OCI-M1 (cell line): ENCODE measurements around the gene MB21D2.
A peak's percentile ranks its signal among the peaks of the same experiment; 100 is the strongest.
"Not testable (repeated sequence)": the region's sequence is repeated elsewhere in the genome, so short reads cannot be mapped to it uniquely, and the experiment has no call there.

Source experiments
- DNase-seq: peaks from one replicate; lab custom pipeline; 2025; lab: John Stamatoyannopoulos, UW

The MB21D2 gene

GRCh38 chr3:192802957-192803899 lies 114.4 kb downstream of the MB21D2 start:
- peak; percentile 49 for DNase-seq

- DNase-seq: no peak
Observed at GRCh38 chr3:192801985-192802384, 115.7 kb downstream of the MB21D2 start.

- DNase-seq: no peak
Observed at GRCh38 chr3:192799721-192800120, 117.9 kb downstream of the MB21D2 start.

- DNase-seq: no peak
Observed at GRCh38 chr3:192795021-192795420, 122.6 kb downstream of the MB21D2 start.

GRCh38 chr3:192794216-192794615 lies 123.4 kb downstream of the MB21D2 start:
- no peak for DNase-seq

- DNase-seq: not testable (repeated sequence)
Observed at GRCh38 chr3:192788816-192789515, 128.7 kb downstream of the MB21D2 start.

GRCh38 chr3:192778508-192778907 lies 139.1 kb downstream of the MB21D2 start:
- DNase-seq: no peak

- DNase-seq: not testable (repeated sequence)
Observed at GRCh38 chr3:192774341-192774740, 143.3 kb downstream of the MB21D2 start.

GRCh38 chr3:192772240-192772894 lies 145.3 kb downstream of the MB21D2 start:
- DNase-seq: peak; percentile 53

GRCh38 chr3:192758654-192759053 lies 159.0 kb downstream of the MB21D2 start:
- DNase-seq: no peak

GRCh38 chr3:192751148-192751547 lies 166.5 kb downstream of the MB21D2 start:
- DNase-seq: no peak

GRCh38 chr3:192750201-192750600 lies 167.5 kb downstream of the MB21D2 start:
- no peak for DNase-seq

- DNase-seq: no peak
Observed at GRCh38 chr3:192747746-192748145, 169.9 kb downstream of the MB21D2 start.

- DNase-seq: no peak
Observed at GRCh38 chr3:192747145-192747544, 170.5 kb downstream of the MB21D2 start.
